HG02588 (cell line): Measurements from ENCODE around the gene PRKCZ.
"Not testable (repeated sequence)": the region's sequence is repeated elsewhere in the genome, so short reads cannot be mapped to it uniquely, and the experiment has no call there.

Experiments used
- ATAC-seq: cut with Tn5 transposase; IDR thresholded peaks from one replicate; pipeline ENCODE4 v1.9.1; 2021; ENCODE audit warnings: mild to moderate bottlenecking, moderate library complexity; ENCODE audit not compliant: unreplicated experiment

The PRKCZ gene

DNA sequence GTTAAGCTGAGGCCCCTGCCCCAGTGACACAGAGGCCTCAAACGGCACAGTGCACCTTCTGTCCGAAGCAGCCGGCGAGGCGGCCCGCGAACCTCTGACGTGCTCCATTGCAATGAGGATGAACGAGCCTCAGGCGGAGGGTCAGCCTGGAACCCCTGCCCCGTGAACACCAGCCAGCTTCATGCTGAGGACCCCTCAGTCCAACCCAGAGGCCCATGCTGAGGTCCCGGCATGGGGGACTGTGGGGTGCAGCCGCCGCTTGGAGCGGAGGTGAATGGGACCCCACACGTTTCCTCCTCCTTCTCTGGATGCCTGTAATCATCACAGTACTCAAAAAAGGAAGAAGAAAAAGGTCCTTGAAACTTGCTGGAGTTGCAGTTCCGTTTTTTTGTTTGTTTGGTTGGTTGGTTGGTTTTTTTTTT, 62.1 kb downstream of the PRKCZ start:
- no peak for ATAC-seq

DNA sequence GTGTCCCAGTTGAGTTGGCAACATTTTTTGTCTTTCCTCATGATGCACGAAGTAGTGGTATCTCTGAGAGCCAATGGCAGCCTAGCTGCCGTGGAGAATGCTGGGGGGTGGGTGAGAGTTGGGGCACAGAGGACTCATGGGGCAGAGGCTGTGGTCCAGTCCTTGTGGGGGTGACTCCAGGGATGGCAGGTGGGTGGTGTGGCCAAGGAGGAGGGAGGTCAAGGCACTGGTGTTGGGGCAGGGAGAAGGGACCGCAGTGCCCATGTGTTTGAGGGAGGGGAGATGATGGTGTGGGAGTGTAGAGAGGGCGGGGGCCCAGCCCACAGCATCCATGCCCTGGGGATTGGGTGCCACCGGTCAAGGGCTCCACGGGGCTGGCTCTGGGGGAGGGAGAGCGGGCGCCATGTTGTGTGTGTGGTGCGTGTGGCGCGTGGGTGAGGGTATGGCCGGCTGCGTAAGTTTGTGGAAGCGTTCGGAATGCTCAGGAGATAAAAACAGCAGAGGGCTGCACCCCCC, 63.5 kb downstream of the PRKCZ start:
- ATAC-seq: no peak

DNA sequence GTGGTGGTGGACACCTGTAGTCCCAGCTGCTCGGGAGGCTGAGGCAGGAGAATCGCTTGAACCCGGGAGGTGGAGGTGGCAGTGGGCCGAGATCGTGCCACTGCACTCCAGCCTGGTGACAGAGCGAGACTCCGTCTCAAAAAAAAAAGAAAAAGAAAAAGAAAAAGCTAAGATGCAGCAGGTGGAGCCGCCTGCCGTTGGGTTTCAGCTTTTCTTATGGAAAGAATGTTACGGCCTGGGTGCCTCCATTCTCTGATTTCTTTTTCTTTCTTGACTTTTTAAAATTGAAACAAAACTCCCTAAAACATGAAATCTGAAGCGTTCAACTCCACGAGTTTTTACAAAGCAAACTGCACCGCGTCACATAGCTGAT, 64.4 kb downstream of the PRKCZ start:
- not testable (repeated sequence) for ATAC-seq

DNA sequence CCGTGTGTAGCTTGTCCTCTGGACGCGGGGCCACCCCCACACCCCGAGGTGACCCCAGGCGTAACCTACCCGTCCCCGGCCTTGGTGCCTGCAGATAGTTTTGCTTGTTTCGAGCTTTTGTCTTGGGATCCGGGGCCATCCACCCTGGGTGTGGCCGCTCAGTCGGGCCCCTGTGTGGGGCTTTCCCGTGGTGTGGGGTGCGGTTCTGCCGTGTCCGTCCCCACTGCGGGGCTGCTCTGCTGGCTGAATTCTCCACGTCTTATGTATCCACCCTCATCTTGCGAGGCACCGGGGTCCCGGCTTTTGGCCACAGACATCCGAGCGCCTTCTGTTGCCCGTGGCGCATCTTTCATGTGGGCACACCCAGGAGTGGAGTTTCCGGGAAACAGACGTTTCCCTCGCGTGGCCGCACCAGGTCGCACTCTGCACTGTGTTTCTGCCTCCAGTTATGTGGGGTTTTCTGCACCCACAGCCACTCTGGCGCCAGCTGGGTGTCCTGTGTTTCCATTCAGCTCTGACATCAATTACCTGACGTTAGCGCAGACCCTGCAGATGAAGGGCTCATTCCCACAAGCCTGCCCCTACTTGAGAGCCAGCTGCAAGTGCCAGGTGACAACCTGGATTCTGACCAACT, 64.9 kb downstream of the PRKCZ start:
- ATAC-seq: no peak

DNA sequence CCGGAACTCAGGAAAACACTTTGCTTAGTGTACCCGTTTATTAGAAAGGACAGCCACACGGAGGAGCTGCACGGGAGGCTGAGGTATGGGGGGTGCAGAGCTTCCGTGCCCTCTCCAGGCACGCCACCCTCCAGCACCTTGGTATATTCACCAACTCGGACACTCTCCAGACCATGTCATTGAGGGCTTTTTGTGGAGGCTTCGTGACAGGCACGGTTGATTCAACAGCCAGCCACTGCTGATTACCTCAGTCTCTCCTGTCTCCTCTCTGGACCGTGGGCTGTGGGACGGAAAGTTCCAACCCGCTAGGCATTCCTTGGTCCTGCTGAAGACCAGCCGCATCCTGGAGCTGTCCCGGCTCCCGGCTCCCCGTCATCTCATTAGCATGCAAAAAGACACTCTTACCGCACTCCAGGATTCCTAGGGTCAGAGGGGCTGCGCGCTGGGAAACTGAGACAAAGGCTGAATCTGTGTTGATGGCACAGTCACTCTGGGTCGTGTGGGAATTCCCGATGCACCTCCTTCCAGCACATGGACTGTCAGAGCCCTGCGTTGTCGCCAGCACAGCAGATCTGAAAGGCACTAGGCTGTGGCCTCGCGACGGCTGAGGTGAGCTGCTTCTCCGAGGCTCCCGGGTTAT, 65.6 kb downstream of the PRKCZ start:
- ATAC-seq: no peak

DNA sequence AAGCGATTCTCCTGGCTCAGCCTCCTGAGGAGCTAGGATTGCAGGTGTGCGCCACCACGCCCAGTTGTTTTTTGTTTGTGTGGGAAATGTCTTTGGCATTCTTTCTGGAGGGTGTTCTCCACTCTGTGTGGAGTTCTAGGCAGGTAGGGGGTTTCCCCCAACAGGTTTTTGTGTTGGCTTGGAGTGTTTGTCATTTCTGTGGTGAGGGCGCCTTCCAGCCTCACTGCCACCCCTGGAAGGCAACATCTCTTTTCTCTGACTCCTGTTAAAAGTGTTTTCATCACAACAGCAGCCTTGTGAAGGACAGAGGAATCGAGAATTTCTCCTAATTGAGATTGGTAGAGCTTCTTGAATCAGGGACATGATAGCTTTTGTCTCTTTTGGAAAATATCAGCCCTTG, 69.7 kb downstream of the PRKCZ start:
- no peak for ATAC-seq

DNA sequence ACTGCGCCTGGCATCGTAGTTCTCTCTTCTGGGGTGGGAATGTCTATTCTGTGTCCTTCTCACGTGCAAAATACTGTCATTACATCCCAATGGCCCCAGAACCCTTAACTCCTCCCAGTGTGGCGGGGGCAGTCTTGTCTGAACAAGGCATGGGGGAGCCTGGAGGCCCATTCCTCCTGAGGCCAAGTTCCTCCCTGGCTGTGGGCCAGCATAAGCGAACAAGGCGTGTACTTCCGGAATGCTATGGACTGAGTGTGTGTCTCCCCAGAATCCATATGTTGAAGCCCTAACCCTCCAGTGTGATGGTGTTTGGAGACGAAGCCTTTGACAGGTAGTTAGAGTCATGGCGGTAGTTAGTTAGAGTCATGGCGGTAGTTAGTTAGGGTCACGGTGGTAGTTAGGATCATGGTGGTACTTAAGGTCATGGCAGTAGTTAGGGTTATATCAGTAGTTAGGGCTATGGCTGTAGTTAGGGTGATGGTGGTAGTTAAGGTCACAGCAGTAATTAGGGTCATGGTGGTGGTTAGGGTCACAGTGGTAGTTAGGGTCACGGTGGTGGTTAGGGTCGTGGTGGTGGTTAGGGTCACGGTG, 71.0 kb downstream of the PRKCZ start:
- ATAC-seq: no peak

DNA sequence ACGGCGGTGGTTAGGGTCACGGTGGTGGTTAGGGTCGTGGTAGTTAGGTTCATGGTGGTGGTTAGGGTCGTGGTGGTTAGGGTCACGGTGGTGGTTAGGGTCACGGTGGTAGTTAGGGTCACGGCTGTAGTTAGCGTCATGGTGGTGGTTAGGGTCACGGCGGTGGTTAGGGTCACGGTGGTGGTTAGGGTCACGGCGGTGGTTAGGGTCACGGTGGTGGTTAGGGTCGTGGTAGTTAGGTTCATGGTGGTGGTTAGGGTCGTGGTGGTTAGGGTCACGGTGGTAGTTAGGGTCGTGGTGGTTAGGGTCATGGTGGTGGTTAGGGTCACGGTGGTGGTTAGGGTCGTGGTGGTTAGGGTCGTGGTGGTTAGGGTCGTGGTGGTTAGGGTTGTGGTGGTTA, 71.6 kb downstream of the PRKCZ start:
- ATAC-seq: not testable (repeated sequence)

DNA sequence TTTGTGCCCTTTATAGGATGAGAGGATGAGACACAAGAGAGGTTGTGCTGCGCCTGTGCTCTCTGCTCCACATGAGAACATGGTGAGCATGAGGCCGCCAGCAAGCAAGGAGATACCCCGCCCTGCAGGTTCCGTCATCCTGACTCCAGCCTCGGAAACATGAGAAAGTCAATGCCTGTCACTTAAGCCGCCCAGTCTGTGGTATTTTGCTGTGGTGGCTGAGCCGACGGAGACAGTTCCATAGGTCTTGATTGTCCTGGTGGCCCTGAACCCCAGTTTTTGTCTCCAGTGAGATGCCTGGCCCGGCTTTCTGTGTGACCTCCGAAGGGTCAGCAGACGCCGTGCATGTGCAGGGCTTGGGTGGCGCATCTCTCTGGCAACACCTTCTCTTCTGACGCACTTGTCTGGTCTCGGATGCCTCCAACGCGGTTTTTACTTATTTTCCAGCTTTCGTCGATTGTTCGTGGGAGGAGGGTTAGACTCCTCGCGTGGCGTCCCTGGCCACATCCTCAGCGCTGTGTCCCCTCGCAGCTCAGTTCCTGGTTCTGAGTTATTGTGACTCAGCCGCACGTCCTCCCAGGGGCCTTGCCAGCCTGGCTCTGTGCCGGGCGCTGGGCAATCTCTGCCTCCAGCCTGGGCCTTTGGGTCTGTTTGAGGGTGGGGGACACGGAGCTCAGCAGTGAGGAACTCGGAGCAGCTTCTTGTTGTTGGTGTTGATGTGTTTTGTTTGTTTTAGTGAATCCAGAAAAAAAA, 74.4 kb downstream of the PRKCZ start:
- ATAC-seq: no peak

DNA sequence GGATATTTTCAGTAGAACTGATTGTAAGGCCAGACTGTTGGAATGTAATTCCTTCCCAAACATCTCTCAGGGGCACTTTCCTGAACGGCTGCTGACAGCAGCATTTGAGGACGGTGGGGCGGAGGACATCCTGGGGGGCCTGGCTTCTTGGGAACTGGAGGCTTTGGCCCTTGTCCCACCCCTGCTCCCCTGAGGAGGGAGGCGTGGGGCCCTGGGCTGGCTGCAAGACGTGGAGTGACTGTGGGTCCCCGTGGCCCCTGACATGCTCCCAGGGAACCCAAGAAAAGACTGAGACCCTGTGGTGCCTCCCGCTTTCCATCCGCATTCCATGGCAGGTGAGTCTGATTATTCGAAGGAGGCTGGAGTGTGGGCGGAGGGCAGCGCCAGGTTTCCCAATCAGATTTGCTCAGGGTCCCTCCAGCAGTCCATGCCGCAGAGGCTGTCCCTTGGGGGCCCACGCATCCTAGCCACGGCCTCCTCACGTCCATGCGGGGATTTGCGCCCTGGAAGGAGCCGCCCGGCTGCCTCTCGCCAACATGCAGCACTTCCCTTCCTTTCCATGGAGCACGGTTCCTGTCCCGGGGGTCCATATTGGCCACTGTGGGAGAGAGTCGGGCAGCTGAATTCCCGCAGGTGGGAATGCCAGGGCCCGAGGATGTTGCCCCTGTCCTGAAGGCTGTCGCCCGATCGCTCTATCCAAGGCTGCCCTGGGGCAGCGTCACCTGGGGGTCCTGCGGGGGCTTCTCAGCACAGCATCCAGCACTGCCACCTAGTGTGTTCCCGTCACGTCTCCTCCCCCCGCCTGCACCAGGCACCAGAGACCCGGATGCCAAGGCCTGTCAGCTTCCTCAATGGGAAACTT, 75.4 kb downstream of the PRKCZ start:
- ATAC-seq: no peak

DNA sequence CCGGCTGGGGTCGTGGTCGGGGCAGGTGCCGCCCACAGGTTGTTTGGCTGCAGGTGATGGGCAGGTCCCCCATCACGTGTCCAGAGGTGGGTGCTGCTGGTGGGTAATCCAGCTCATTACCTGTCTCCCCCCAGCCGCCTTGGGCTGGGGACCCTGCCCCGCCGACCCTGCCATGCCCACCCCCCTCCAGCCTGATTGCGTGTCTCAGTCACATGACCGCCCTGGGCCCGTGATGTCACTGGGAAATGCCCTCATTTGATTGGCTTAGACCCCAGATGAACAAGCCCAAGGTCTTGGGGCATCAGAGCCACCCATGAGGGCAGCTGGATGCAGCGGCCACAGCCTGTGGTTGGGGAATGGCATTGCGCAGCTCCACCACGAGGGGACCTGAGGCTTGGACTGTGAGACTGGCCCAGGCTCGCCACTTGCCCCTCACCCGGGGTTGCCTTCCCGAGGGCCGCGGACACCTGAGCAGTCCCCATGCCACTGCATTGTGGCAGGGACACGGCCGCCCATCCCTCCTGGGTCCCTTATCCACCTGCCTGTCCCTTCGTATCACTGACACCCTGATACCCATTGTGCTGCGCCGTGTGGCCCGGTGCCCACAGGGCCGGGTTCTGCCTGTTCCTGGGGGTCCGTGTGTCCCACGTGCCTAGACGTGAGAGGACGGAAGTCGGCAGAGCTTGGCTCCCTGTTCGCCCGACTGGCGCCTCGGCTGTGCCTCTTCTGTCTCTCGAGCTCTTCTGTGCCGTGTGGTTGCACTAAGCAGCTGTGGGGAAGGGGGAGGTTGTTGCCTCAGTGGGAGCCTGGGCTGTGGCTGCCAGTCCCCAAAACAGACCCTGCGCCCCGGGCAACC, 76.3 kb downstream of the PRKCZ start:
- no peak for ATAC-seq

DNA sequence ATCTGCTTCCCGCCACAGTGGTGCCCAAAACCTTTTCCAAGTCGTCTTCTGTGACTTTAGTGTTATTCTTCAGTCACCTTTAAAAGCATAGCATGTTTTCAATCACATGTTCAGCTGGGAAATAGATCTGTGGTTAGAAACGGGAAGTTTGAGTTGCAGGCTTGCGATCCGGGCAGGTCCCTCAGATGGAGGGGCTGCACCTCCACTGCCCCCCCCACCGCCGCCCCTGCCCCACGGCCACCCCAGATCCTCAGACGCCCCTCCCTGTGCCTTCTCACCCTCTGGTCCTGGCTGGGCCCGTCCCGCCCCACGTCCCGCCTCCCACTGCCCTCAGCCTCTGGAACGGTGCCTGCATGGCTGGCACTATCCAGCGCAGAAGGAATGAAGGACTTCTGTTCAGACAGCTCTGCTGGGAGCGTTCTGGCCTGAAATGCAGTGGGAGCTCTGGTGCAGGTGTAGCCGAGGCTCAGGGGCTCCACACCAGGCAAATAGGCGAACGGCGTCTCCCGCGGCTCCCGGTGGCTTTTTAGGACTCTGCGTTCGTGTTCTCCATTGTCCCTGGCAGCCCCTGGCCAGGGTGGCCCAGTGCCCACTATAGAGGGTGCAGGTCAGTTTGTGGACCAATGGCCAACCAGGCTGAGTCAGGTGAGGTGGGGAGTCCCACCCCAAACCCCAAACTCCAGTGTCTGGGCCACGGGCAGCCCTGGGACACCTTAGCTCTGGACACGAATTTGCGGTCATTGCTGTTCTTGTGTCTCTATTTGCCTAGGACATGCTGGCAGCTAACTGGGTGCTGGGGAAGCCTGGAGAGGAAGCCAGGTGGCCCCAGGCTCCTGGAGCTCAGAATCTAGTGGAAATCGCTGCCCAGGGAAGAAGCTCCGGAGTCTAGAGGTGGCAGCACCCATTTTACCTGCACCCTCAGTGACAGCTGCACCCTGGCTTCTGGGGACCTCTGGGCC, 77.3 kb downstream of the PRKCZ start:
- ATAC-seq: no peak

DNA sequence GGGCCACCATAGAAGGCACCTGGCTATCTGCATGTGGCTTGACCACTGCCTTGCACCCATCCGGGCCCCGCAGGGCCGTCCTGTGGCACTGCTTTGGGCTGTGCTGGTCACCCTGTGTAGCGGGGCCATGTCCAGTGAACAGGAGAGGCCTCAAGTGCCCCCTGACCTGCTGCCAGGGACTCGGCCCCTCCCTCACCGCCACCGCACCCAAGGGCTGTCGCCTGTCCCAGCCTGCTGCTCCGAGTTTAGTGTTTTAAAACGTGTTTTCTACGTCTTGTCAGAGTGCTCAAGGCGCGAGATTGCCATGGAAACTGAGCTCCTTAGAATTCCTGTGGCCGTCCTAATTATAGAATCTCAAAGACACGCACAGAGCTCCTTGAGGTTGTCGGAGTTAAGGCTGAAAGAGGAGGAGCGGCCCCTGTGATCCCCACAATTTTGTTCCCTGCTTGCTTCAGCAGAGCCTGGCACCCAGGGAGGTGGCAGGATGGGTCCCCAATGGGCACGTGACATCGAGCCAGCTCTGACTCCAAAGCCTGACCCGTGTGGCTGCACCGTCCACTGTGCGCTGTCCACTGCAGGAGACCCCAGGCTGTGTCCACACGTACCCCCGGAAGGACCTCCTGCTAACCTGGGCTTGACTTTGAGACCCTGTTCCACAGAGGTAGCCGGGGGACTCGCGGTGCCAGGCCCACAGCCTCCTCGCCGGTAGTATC, 78.1 kb downstream of the PRKCZ start:
- ATAC-seq: no peak

DNA sequence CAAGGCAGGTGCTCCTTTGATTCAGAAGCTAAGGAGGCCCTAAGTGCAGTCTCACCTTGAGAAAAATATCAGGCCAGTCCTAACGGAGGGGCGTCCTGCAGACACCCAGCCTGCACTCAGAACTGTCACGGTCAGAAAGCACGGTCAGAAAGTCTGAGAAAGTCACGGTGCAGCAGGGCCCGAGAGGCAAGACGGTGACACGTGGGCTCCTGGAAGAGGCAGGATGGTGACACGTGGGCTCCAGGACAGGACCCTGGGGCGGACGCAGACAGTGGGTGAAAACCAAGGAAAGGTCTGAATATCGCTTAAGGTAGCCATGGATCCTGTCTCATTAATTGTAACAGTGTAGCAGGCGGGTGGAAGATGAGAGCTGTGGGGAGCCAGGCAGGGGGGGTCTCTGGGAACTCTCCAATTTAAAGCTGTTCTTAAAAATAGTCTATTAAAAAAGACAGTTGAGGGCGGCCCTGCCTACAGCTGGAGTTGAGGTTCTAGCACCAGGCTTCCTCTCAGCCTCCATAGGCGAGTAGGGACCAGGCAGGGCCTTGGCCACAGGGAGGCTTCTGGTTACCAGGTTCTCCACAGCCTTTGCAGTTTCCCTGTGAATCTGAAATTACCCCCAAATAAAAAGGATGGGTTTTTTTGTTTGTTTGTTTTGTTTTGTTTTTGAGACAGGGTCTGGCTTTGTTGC, 79.2 kb downstream of the PRKCZ start:
- ATAC-seq: no peak

DNA sequence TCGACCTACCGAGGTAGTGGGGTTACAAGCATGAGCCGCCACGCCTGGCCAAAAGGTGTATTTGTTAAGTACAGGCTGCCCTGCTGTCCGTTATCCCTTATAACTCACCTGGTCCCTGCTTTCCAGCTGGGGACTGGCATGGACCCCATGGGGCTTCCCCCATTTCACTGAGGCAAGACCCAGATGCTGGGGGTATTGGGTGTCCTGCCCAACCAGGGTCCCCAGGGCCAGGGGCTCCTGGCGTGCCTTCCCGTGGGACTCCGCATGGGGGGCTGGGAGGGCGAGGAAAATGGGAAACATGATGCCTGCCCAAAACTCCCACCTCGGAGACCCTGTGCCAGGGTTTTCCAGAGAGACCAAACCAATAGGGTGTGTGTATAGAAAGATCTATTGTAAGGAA, 79.9 kb downstream of the PRKCZ start:
- ATAC-seq: no peak

DNA sequence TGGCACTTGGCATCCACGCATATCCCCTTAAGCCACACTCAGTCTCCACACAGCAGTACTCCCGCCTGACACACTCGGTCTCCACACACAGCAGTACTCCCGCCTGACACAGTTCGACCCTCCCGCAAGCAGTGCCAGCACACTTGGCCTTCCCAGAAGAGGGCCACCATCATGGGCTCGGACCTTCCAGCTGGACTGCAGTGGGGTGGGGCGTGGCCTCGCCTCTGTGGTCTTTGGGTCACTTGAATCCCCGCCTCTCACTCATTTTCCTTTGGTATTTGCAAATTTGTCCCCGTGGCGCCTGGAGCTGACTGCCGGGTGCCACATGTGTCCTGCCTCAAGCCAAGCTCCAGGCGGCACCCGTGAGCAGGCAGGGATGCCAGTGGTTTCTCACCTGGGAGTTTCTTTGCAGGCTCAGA, 80.7 kb downstream of the PRKCZ start:
- no peak for ATAC-seq

DNA sequence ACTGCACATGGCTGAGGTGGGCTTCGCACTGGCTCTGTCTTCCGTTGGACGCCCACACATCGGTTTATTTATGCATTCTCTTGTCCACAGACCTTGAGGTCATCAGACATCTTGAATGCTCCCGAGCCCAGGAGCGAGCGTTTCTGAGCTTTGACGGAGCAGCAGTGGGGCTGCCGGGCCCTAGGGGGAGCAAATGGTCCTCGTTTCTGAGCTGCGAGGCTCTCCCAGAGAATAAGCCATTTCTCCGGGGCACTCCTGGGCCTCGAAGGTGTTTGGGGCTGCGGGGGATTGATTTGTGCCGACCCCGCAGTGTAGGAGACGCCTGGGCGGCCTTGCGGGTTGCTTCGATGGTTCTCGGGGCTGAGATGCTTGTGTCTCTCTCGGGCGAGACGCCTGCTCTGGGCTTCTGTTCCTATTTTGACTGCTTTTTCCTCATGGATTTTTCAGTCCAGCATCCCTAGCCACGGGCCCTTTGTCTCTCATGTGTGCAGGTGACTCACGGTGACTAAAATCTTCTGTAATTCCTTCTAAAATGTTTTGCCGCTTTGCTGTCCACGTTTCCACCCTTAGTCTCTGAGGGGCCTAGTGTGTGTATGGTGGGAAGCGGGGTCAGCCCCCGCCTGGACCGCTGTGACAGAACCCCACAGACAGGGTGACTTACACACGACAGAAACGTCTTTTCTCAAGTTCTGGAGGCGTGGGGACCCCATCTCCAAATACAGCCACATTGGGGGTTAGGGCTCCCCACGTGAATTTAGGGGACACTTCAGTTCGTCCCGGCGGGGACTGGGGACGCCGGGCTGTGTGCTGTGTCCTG, 82.2 kb downstream of the PRKCZ start:
- no peak for ATAC-seq
